Activated naive CD8-positive, alpha-beta T cell treated with anti-CD3 and anti-CD28 coated beads for 36 hours (primary cell): Measurements from ENCODE around the gene C1orf35. TPM values are rescaled to one million over a fixed set of nuclear protein-coding genes. Genes with fewer than 3 reads are reported as not detected.
A peak's percentile ranks its signal among the peaks of the same experiment; 100 is the strongest.

Experiments used
- DNase-seq: peaks from one replicate; pipeline ENCODE4 v3.0.0; 2021
- H3K27ac Mint-ChIP-seq: one replicate; pipeline ENCODE4 v1.8.0; 2022; ENCODE audit warnings: mild to moderate bottlenecking, moderate library complexity, mixed read lengths
- H3K27me3 Mint-ChIP-seq: one replicate; pipeline ENCODE4 v1.8.0; 2022; ENCODE audit warnings: mild to moderate bottlenecking, mixed read lengths
- H3K36me3 Mint-ChIP-seq: one replicate; pipeline ENCODE4 v1.8.0; 2021; ENCODE audit warnings: mild to moderate bottlenecking, mixed read lengths
- H3K4me1 Mint-ChIP-seq: one replicate; pipeline ENCODE4 v1.8.0; 2021; ENCODE audit warnings: mixed read lengths
- H3K4me3 Mint-ChIP-seq: one replicate; pipeline ENCODE4 v1.8.0; 2022; ENCODE audit warnings: mild to moderate bottlenecking, moderate library complexity, mixed read lengths
- H3K9me3 Mint-ChIP-seq: one replicate; pipeline ENCODE4 v1.8.0; 2022; ENCODE audit warnings: mixed read lengths
- total RNA-seq, 2 experiments: library from RNA; stranded (reverse); gene quantifications; one replicate each; pipeline ENCODE4 v1.2.3, GENCODE V29; 2021

C1orf35 gene
- total RNA-seq, 2 experiments from 2014 or later = 24.4 to 26.1 TPM

DNA sequence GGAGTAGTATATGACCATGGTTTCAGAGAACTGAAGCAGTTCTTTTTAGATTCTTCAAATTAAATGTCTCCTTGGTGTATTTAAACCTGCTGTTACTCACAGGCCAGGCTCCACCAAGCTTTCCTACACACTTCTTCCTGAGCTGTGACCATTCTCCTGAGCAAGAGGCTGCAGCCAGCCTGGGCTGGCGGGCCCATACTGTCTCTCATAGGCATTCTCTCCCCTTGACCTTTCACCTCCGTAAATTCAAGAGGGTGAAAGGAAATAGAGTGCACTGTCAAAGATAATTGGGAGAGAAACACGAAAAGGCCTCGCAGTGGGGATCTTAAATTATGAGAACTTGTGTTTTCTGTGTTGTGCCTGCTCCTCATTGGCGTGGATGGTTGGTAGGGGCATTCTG, 18.3 kb downstream of the C1orf35 start:
- Mint-ChIP-seq H3K36me3 (peaks cover 48% of the 10 kb centered on the region), H3K4me3 (peak overlapping the region; percentile 88), H3K9me3 (no peaks in the 10 kb centered on the region), H3K4me1 (peaks cover 63% of the 10 kb centered on the region), H3K27me3 (no peaks in the 10 kb centered on the region), H3K27ac (peak overlapping the region; percentile 92)
- no peak for DNase-seq

GRCh38 chr1:228084325-228084724, 18.8 kb downstream of the C1orf35 start:
- H3K4me3 Mint-ChIP-seq = peak overlapping the region; percentile 88
- peak overlapping the region; percentile 92 for H3K27ac Mint-ChIP-seq
- H3K27me3 Mint-ChIP-seq = no peaks in the 10 kb centered on the region
- H3K9me3 Mint-ChIP-seq = no peaks in the 10 kb centered on the region
- DNase-seq = no peak
- H3K36me3 Mint-ChIP-seq = peaks cover 48% of the 10 kb centered on the region
- peaks cover 60% of the 10 kb centered on the region for H3K4me1 Mint-ChIP-seq

GRCh38 chr1:228083871-228084278, 19.2 kb downstream of the C1orf35 start:
- Mint-ChIP-seq H3K9me3 (no peaks in the 10 kb centered on the region), H3K4me1 (peaks cover 57% of the 10 kb centered on the region), H3K36me3 (peaks cover 45% of the 10 kb centered on the region), H3K27me3 (no peaks in the 10 kb centered on the region), H3K4me3 (peak overlapping the region; percentile 88), H3K27ac (peak overlapping the region; percentile 92)
- DNase-seq = no peak

DNA sequence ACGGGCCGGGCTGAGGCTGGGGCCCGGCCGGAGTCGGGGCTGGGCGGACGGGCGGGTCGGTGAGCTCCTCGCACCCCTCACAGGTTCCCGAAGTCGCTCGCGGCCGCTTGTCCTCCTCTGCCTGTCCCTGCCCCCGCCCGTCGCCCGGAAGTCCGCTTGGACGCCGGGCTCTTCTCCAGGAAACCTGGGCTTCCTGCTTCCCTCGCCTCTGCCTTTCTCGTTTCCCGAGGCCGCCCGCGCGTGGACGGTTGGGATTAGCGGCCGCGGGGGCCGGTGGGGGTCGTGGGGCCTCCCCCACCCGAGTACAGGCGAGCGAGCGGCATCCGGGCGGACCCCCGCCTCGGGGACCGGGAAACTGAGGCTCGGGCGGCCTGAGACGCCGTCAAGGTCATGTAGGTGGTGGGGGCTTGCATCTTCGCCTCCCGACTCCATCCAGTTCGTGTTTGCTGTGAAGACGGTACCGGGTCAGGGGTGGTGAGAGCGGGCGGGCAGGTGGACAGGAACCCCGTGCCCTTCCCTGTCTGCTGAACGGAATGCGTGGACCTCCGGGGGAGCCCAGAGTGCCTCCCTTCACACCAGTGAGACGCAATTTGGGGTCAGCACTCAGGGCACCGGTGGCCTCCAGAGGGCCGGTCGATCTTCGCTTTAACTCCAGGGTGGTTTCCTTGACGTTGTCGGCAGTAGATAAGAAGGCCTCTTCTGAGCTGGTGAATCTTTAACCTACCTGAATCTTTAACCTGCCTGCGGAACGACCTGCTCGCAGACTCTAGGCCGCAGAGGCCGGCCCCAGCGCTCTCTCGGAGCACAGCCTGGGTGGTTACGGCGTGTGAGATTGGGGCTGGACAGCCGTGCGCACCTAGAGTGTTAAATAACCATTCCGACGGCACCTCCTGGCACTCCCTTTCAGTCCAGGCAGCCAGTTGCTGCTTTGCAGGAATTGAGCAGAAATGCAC, 19.9 kb downstream of the C1orf35 start:
- Mint-ChIP-seq H3K27ac (peak overlapping the region; percentile 92), H3K36me3 (peaks cover 40% of the 10 kb centered on the region), H3K4me1 (peaks cover 52% of the 10 kb centered on the region)

GRCh38 chr1:228082214-228082917, 20.8 kb downstream of the C1orf35 start, which contains the start of gene ARF1:
Gene ARF1 (plus strand): TSS chr1:228082708. CDS start chr1:228097115, 14,407 bp downstream.
- DNase-seq = peak; percentile 98
- Mint-ChIP-seq H3K36me3 (peaks cover 34% of the 10 kb centered on the region), H3K4me1 (peaks cover 46% of the 10 kb centered on the region), H3K27me3 (no peaks in the 10 kb centered on the region), H3K9me3 (no peaks in the 10 kb centered on the region), H3K4me3 (peak within 1 kb of the TSS; percentile 90), H3K27ac (peak within 1 kb of the TSS; percentile 92)

More for the DNA sequence above, 19.9 kb downstream of the C1orf35 start:
- Mint-ChIP-seq H3K27me3 (no peaks in the 10 kb centered on the region), H3K9me3 (no peaks in the 10 kb centered on the region), H3K4me3 (peak overlapping the region; percentile 88)
- DNase-seq = no peak

GRCh38 chr1:228081578-228082213, 21.4 kb downstream of the C1orf35 start:
- no peak for DNase-seq
- H3K27ac Mint-ChIP-seq = peak overlapping the region; percentile 83
- H3K36me3 Mint-ChIP-seq = peaks cover 34% of the 10 kb centered on the region
- H3K4me3 Mint-ChIP-seq = peak overlapping the region; percentile 90
- peaks cover 40% of the 10 kb centered on the region for H3K4me1 Mint-ChIP-seq
- no peaks in the 10 kb centered on the region for H3K27me3 Mint-ChIP-seq
- no peaks in the 10 kb centered on the region for H3K9me3 Mint-ChIP-seq

DNA sequence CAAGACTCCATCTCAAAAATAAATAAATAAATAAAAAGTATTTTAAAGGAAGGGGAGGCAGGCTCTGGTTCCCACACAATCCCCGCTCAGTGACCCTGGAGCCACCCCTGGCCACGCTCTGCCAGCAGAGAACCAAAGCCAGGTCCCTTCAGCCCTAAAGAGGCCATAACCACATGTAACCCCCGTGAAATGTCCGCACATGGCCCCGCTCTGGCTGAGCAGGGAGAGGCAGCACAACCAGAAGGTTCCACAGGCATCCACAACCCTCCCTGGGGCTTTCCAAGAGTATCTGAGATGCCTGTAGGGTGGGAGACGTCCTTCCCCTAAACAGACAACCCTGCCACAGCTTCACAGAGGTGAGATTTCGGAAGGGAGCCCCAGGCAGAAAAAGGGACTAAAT, 22.0 kb downstream of the C1orf35 start:
- Mint-ChIP-seq H3K27ac (peak overlapping the region; percentile 83), H3K27me3 (no peaks in the 10 kb centered on the region), H3K4me1 (peaks cover 35% of the 10 kb centered on the region), H3K4me3 (peak overlapping the region; percentile 90), H3K9me3 (no peaks in the 10 kb centered on the region), H3K36me3 (peaks cover 31% of the 10 kb centered on the region)
- DNase-seq = no peak

DNA sequence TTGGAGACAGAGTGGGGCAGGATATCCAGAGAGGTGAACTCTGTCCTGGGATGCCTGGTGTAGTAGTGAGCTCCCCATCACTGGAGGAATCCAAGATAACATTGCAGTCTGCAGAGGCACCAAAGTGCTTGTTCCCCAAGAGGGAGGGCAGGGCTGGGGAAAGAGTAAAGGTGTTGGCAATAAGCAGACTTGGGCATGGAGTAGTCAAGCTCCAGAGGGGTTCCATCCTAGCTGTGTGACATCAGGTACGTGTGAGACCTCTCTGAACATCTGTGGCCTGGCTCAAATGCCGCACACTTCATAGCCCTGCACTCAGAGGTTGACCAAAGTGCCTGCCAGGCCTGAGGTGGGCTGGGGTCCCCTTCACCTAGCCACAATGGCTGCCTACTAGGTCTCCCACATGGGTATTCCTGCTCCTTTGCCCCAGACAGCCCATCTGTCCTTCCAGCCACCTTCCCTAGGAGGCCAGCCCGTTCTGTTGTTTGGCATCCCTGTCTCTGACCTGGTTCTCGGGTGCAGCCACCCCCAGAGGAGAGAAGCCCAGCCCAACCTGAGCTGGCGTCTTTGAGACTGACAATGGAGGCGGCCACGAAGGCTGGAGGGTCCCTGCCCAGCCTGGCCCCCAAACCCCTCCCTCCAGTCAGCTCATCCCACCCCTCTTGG, 23.4 kb downstream of the C1orf35 start:
- H3K27ac Mint-ChIP-seq = no peak overlapping the region
- DNase-seq = no peak
- H3K4me3 Mint-ChIP-seq = peak overlapping the region; percentile 43
- no peaks in the 10 kb centered on the region for H3K27me3 Mint-ChIP-seq
- H3K9me3 Mint-ChIP-seq = no peaks in the 10 kb centered on the region
- peaks cover 19% of the 10 kb centered on the region for H3K36me3 Mint-ChIP-seq
- H3K4me1 Mint-ChIP-seq = peaks cover 21% of the 10 kb centered on the region

GRCh38 chr1:228079013-228079412, 24.1 kb downstream of the C1orf35 start:
- no peak overlapping the region for H3K4me3 Mint-ChIP-seq
- peaks cover 12% of the 10 kb centered on the region for H3K36me3 Mint-ChIP-seq
- peaks cover 15% of the 10 kb centered on the region for H3K4me1 Mint-ChIP-seq
- no peaks in the 10 kb centered on the region for H3K9me3 Mint-ChIP-seq
- H3K27ac Mint-ChIP-seq = no peak overlapping the region
- no peaks in the 10 kb centered on the region for H3K27me3 Mint-ChIP-seq
- no peak for DNase-seq

GRCh38 chr1:228077565-228078330, 25.4 kb downstream of the C1orf35 start:
- Mint-ChIP-seq H3K27me3 (no peaks in the 10 kb centered on the region), H3K9me3 (no peaks in the 10 kb centered on the region), H3K4me1 (peaks cover 12% of the 10 kb centered on the region), H3K27ac (no peak overlapping the region), H3K4me3 (no peak overlapping the region), H3K36me3 (peaks cover 3% of the 10 kb centered on the region)
- no peak for DNase-seq

GRCh38 chr1:228076796-228077430, 26.2 kb downstream of the C1orf35 start:
- H3K4me1 Mint-ChIP-seq = peaks cover 12% of the 10 kb centered on the region
- H3K27ac Mint-ChIP-seq = no peak overlapping the region
- H3K4me3 Mint-ChIP-seq = no peak overlapping the region
- H3K9me3 Mint-ChIP-seq = no peaks in the 10 kb centered on the region
- no peak for DNase-seq
- H3K36me3 Mint-ChIP-seq = peaks cover 3% of the 10 kb centered on the region
- no peaks in the 10 kb centered on the region for H3K27me3 Mint-ChIP-seq

GRCh38 chr1:228075801-228076271, 27.3 kb downstream of the C1orf35 start:
- Mint-ChIP-seq H3K27me3 (no peaks in the 10 kb centered on the region), H3K27ac (no peak overlapping the region), H3K36me3 (no peaks in the 10 kb centered on the region), H3K9me3 (no peaks in the 10 kb centered on the region), H3K4me1 (peaks cover 9% of the 10 kb centered on the region), H3K4me3 (no peak overlapping the region)
- no peak for DNase-seq

- DNase-seq = no peak
- H3K9me3 Mint-ChIP-seq = no peaks in the 10 kb centered on the region
- no peaks in the 10 kb centered on the region for H3K36me3 Mint-ChIP-seq
- H3K27me3 Mint-ChIP-seq = no peaks in the 10 kb centered on the region
- no peak overlapping the region for H3K27ac Mint-ChIP-seq
- peaks cover 9% of the 10 kb centered on the region for H3K4me1 Mint-ChIP-seq
- no peak overlapping the region for H3K4me3 Mint-ChIP-seq
Measured at GRCh38 chr1:228074954-228075730, 28.0 kb downstream of the C1orf35 start.
